A549 (cell line): ENCODE results near the gene TFAP2D. TPM values are rescaled to one million over a fixed set of nuclear protein-coding genes. Genes with fewer than 3 reads are reported as not detected.

ENCODE experiments used
- ATAC-seq, 2 experiments: fragments of 200-7000 bp in 1 of 2; fragments of >200 bp in 1 of 2; cut with Nextera tagmentation in 1 of 2; cut with Tn5 transposase in 1 of 2; 3 replicates each; pipeline versions ENCODE4 v1.8.0 to v1.9.1; 2018 to 2020; ENCODE audit warnings: mild to moderate bottlenecking in 1 of 2, moderate library complexity in 1 of 2
- CTCF ChIA-PET: fragments of 300-600 bp; sonication (Branson Sonifier 250); formaldehyde crosslinking; extraction: SDS; loops from one replicate; lab custom pipeline; 2021; ENCODE audit warnings: antibody characterized with exemption, inconsistent platforms; lab: Yijun Ruan, JAX
- POLR2A ChIA-PET: fragments of 350-600 bp; formaldehyde crosslinking; extraction: SDS; loops from one replicate; lab custom pipeline; 2021; ENCODE audit warnings: antibody characterized with exemption, inconsistent platforms; lab: Yijun Ruan, JAX
- DNase-seq, 2 experiments: peaks; one replicate each; pipeline versions ENCODE4 v3.0.0 to v3.0.0-alpha.2; 2011 to 2016; ENCODE audit warnings: low read depth in 1 of 2, low spot score in 1 of 2
- FAIRE-seq: peaks from 2 replicates; lab custom pipeline; 2011; peaks lifted over from hg19 to GRCh38; lab: Jason Lieb, UNC
- H3K27ac ChIP-seq, 2 experiments: fragments of >200 bp; sonication (Bioruptor Twin); formaldehyde crosslinking; 3 replicates each; pipeline ENCODE4 v1.5.1; 2016 to 2017
- H3K4me1 ChIP-seq: fragments of >200 bp; sonication (Bioruptor Twin); formaldehyde crosslinking; 3 replicates; pipeline ENCODE4 v1.6.1; 2016
- H3K4me2 ChIP-seq: fragments of >200 bp; sonication (Bioruptor Twin); formaldehyde crosslinking; 3 replicates; pipeline ENCODE4 v1.6.1; 2016
- H3K4me3 ChIP-seq: fragments of >200 bp; sonication (Bioruptor Twin); formaldehyde crosslinking; 3 replicates; pipeline ENCODE4 v1.5.1; 2016
- H3K9me3 ChIP-seq: fragments of >200 bp; sonication (Bioruptor Twin); formaldehyde crosslinking; 3 replicates; pipeline ENCODE4 v1.6.1; 2016
- BHLHE40 ChIP-seq: IDR thresholded peaks from 2 replicates; pipeline ENCODE4 v1.6.1; 2012; ENCODE audit warnings: low read depth, low read length, inconsistent platforms
- CBX2 ChIP-seq: fragments of 200-600 bp; sonication (generic); IDR thresholded peaks from 2 replicates; pipeline ENCODE4 v1.6.1; 2016; ENCODE audit warnings: low read depth, mild to moderate bottlenecking, borderline replicate concordance
- CEBPB ChIP-seq, 2 experiments: fragments of >200 bp in 1 of 2; sonication (Bioruptor Twin) in 1 of 2; formaldehyde crosslinking in 1 of 2; IDR thresholded peaks; 2 replicates each; pipeline ENCODE4 v1.6.1; 2012 to 2016
- EP300 ChIP-seq, 2 experiments: fragments of >200 bp; sonication (Bioruptor Twin); formaldehyde crosslinking; IDR thresholded peaks; 2 replicates in 1 of 2; 3 replicates in 1 of 2; pipeline ENCODE4 v1.6.1; 2016 to 2017
- FOSB ChIP-seq: fragments of 250-450 bp; sonication (Bioruptor Pico); IDR thresholded peaks from 2 replicates; pipeline ENCODE4 v1.5.0; 2020; ENCODE audit warnings: mild to moderate bottlenecking, moderate library complexity
- HDAC2 ChIP-seq: fragments of 200-600 bp; sonication (generic); IDR thresholded peaks from 2 replicates; pipeline ENCODE4 v1.6.1; 2016
- HES2 ChIP-seq: fragments of >200 bp; sonication (Bioruptor Twin); formaldehyde crosslinking; IDR thresholded peaks from 2 replicates; pipeline ENCODE4 v1.6.1; 2016
- HEYL ChIP-seq: fragments of 250-450 bp; sonication (Bioruptor Pico); IDR thresholded peaks from 2 replicates; pipeline ENCODE4 v1.8.0; 2021; ENCODE audit warnings: mild to moderate bottlenecking, moderate library complexity
- HOXA7 ChIP-seq: fragments of 250-450 bp; sonication (Bioruptor Pico); IDR thresholded peaks from 2 replicates; pipeline ENCODE4 v1.5.0; 2020; ENCODE audit warnings: mild to moderate bottlenecking, moderate library complexity
- HOXB5 ChIP-seq: fragments of 250-450 bp; sonication (Bioruptor Pico); IDR thresholded peaks from 2 replicates; pipeline ENCODE4 v1.5.0; 2020; ENCODE audit warnings: mild to moderate bottlenecking, moderate library complexity
- JUNB ChIP-seq: fragments of >200 bp; sonication (Bioruptor Twin); formaldehyde crosslinking; IDR thresholded peaks from 2 replicates; pipeline ENCODE4 v1.6.1; 2016
- MAZ ChIP-seq: fragments of 150-350 bp; IDR thresholded peaks from 2 replicates; pipeline ENCODE4 v1.6.1; 2014; ENCODE audit warnings: antibody characterized with exemption, low read depth, low read length, borderline replicate concordance
- MYC ChIP-seq: IDR thresholded peaks from 2 replicates; pipeline ENCODE4 v1.6.1; 2012; ENCODE audit warnings: mild to moderate bottlenecking, inconsistent platforms, low read length, improper control_type of control experiment, borderline replicate concordance
- NFE2L2 ChIP-seq: fragments of 150-350 bp; conservative IDR thresholded peaks from 2 replicates; pipeline ENCODE4 v1.6.1; 2014; ENCODE audit warnings: low read length
- NPAS2 ChIP-seq: fragments of 250-450 bp; sonication (Bioruptor Pico); IDR thresholded peaks from 2 replicates; pipeline ENCODE4 v1.8.0; 2022; ENCODE audit warnings: mild to moderate bottlenecking, moderate library complexity, borderline replicate concordance
- NR3C1 ChIP-seq: fragments of >200 bp; sonication (Bioruptor Twin); formaldehyde crosslinking; IDR thresholded peaks from 3 replicates; pipeline ENCODE4 v1.6.1; 2017
- POLR2AphosphoS2 ChIP-seq: conservative IDR thresholded peaks from 2 replicates; pipeline ENCODE4 v1.6.1; 2012; ENCODE audit warnings: low read length, improper control_type of control experiment, inconsistent platforms
- RAD21 ChIP-seq, 2 experiments: fragments of >200 bp in 1 of 2; sonication (Bioruptor Twin) in 1 of 2; formaldehyde crosslinking in 1 of 2; IDR thresholded peaks in 1 of 2; conservative IDR thresholded peaks in 1 of 2; 2 replicates in 1 of 2; 3 replicates in 1 of 2; pipeline ENCODE4 v1.6.1; 2012 to 2018; ENCODE audit warnings: inconsistent platforms in 1 of 2
- RCOR1 ChIP-seq: fragments of 150-350 bp; IDR thresholded peaks from 2 replicates; pipeline ENCODE4 v1.6.1; 2014; ENCODE audit warnings: antibody characterized with exemption, low read length, low read depth
- REST ChIP-seq: fragments of 200-600 bp; sonication (generic); IDR thresholded peaks from 2 replicates; pipeline ENCODE4 v1.6.1; 2016; ENCODE audit warnings: antibody characterized with exemption, mild to moderate bottlenecking, moderate library complexity
- RNF2 ChIP-seq: fragments of 200-600 bp; sonication (generic); IDR thresholded peaks from 2 replicates; pipeline ENCODE4 v1.6.1; 2016; ENCODE audit warnings: low read depth, mild to moderate bottlenecking, antibody characterized with exemption, moderate library complexity, borderline replicate concordance
- SMC3 ChIP-seq: fragments of >200 bp; sonication (Bioruptor Twin); formaldehyde crosslinking; IDR thresholded peaks from 3 replicates; pipeline ENCODE4 v1.6.1; 2018; ENCODE audit warnings: inconsistent platforms
- TFCP2L1 ChIP-seq: fragments of 250-450 bp; sonication (Bioruptor Pico); IDR thresholded peaks from 2 replicates; pipeline ENCODE4 v1.5.0; 2021; ENCODE audit warnings: mild to moderate bottlenecking
- ZC3H11A ChIP-seq: fragments of 450-650 bp; IDR thresholded peaks from 2 replicates; pipeline ENCODE4 v1.6.1; 2014; ENCODE audit warnings: antibody characterized with exemption, mild to moderate bottlenecking
- ZFP36 ChIP-seq: fragments of 450-650 bp; IDR thresholded peaks from 2 replicates; pipeline ENCODE4 v1.6.1; 2014; ENCODE audit warnings: borderline replicate concordance; ENCODE audit not compliant: partially characterized antibody
- ZNF302 ChIP-seq: fragments of 250-450 bp; sonication (Bioruptor Pico); IDR thresholded peaks from 2 replicates; pipeline ENCODE4 v1.9.0; 2021; ENCODE audit warnings: inconsistent platforms, mild to moderate bottlenecking, moderate library complexity
- ZSCAN20 ChIP-seq: fragments of 250-450 bp; sonication (Bioruptor Pico); IDR thresholded peaks from 2 replicates; pipeline ENCODE4 v1.8.0; 2022; ENCODE audit warnings: mild to moderate bottlenecking, moderate library complexity
- WGBS: methylation state at CpG from one replicate; pipeline ENCODE4 v1.1.6; 2017; ENCODE audit errors: missing lambda C conversion rate; 5-methylcytosine and 5-hydroxymethylcytosine counted together
- polyA plus RNA-seq, 4 experiments: library from polyadenylated mRNA; depleted of rRNA in 3 of 4; stranded (reverse); fragments of >200 nt; fragmentation: RNase III in 1 of 4; extraction: RNeasy Plus Mini Kit Qiagen cat#74134 plus additional on column Dnase treatment in 1 of 4; gene quantifications; 2 replicates in 3 of 4; 3 replicates in 1 of 4; pipeline ENCODE4 v1.2.3, GENCODE V29; 2011 to 2017

The TFAP2D gene
- polyA plus RNA-seq, 2 of the 4 experiments (the other 2 are of a cell fraction): not detected

GRCh38 chr6:50744976-50745375, 31.6 kb downstream of the TFAP2D start:
- ATAC-seq: no peak
- H3K4me2 ChIP-seq: no peak overlapping the region
- FAIRE-seq: no peak
- ChIA-PET POLR2A (no interaction called here), CTCF (interaction anchor here (0.5 kb wide), 1 partner anchor 37 kb away, joined by 3 read pairs; no protein-coding TSS in a partner anchor)
- DNase-seq: no peak
- no peaks in the 10 kb centered on the region for H3K9me3 ChIP-seq
- 2% methylated on average over 3 of the region's 3 CpGs for WGBS
- no peak for TF ChIP-seq MYC
- no peak for TF ChIP-seq CBX2
- no peak for TF ChIP-seq ZFP36
- TF ChIP-seq ZSCAN20 (CRISPR knock-in tag): no peak
- no peak for TF ChIP-seq ZNF302
- TF ChIP-seq, all 56 proteins: peak for 0
- H3K27ac ChIP-seq: no peak overlapping the region
- no peak overlapping the region for H3K4me3 ChIP-seq
- no peaks in the 10 kb centered on the region for H3K4me1 ChIP-seq

GRCh38 chr6:50762798-50763197, 49.5 kb downstream of the TFAP2D start:
- no peak overlapping the region for H3K4me3 ChIP-seq
- POLR2A ChIA-PET: no interaction called here
- TF ChIP-seq MAZ (no peak), HOXB5 (CRISPR knock-in tag) (no peak), HEYL (CRISPR knock-in tag) (no peak), NFE2L2 (no peak), RNF2 (no peak), BHLHE40 (no peak), RAD21 (conservative IDR thresholded peaks at IDR 0.05 in 1 of 2, IDR thresholded peaks at IDR 0.05 in 1 of 2) (no peak), ZC3H11A (no peak), HDAC2 (no peak), POLR2AphosphoS2 (no peak), NPAS2 (no peak), REST (no peak), EP300 (IDR thresholded peaks at IDR 0.05) (no peak), JUNB (no peak), NR3C1 (no peak), FOSB (CRISPR knock-in tag) (no peak), ZFP36 (no peak), CBX2 (no peak), CEBPB (IDR thresholded peaks at IDR 0.05) (no peak), SMC3 (no peak)
- H3K9me3 ChIP-seq: no peaks in the 10 kb centered on the region
- CTCF ChIA-PET: no interaction called here
- H3K4me2 ChIP-seq: no peak overlapping the region
- ATAC-seq (no peak), FAIRE-seq (no peak), DNase-seq (no peak)
- WGBS: 1% methylated on average over 3 of the region's 3 CpGs
- H3K4me1 ChIP-seq: no peaks in the 10 kb centered on the region
- no peak overlapping the region for H3K27ac ChIP-seq

- H3K4me2 ChIP-seq: no peak overlapping the region
- ATAC-seq (no peak), DNase-seq (no peak)
- no peaks in the 10 kb centered on the region for H3K9me3 ChIP-seq
- no peak overlapping the region for H3K27ac ChIP-seq
- no peaks in the 10 kb centered on the region for H3K4me1 ChIP-seq
- TF ChIP-seq HES2: no peak
- no peak for TF ChIP-seq TFCP2L1 (CRISPR knock-in tag)
- TF ChIP-seq RCOR1: no peak
- TF ChIP-seq HOXA7: no peak
- TF ChIP-seq CEBPB (IDR thresholded peaks at IDR 0.05): no peak
- TF ChIP-seq, all 56 proteins: peak for 0
- POLR2A ChIA-PET: no interaction called here
- no peak overlapping the region for H3K4me3 ChIP-seq
- CTCF ChIA-PET: interaction anchor here (0.7 kb wide), 1 partner anchor 9 kb away, joined by 3 read pairs; no protein-coding TSS in a partner anchor
- no peak for FAIRE-seq
These were observed 65.4 kb downstream of the TFAP2D start for GRCh38 chr6:50778696-50779095.
